Measurements from ENCODE around the gene RNF146. TPM values are rescaled to one million over a fixed set of nuclear protein-coding genes. Genes with fewer than 3 reads are reported as not detected.
"Not testable (repeated sequence)": the region's sequence is repeated elsewhere in the genome, so short reads cannot be mapped to it uniquely, and the experiment has no call there.

RNF146 gene
- total and polyA plus RNA-seq, 2 donors, result 45.8 to 70.1 TPM

GRCh38 chr6:127298475-127298874 is 31.8 kb downstream of the RNF146 start:
- Histone ChIP-seq H3K4me3 (ENCODE audit: low read depth, low read length) (no peak overlapping the region), H3K4me1 (ENCODE audit: insufficient read depth) (no peaks in the 10 kb centered on the region), H3K27ac (ENCODE audit: low read depth) (no peak overlapping the region), H3K36me3 (ENCODE audit: insufficient read depth) (no peaks in the 10 kb centered on the region)
- no peak for DNase-seq (ENCODE audit: extremely low spot score)
- WGBS, result 98% methylated on average over 2 of the region's 2 CpGs

GRCh38 chr6:127299522-127300240 is 33.0 kb downstream of the RNF146 start:
- WGBS, result 85% methylated on average over 4 of the region's 4 CpGs
- no peak overlapping the region for H3K4me3 ChIP-seq (ENCODE audit: low read depth, low read length)
- H3K36me3 ChIP-seq (ENCODE audit: insufficient read depth), result no peaks in the 10 kb centered on the region
- H3K27ac ChIP-seq (ENCODE audit: low read depth), result no peak overlapping the region
- no peak for DNase-seq (ENCODE audit: extremely low spot score)
- no peaks in the 10 kb centered on the region for H3K4me1 ChIP-seq (ENCODE audit: insufficient read depth)

GRCh38 chr6:127300411-127300810 is 33.7 kb downstream of the RNF146 start:
- Histone ChIP-seq H3K4me3 (ENCODE audit: low read depth, low read length) (no peak overlapping the region), H3K27ac (ENCODE audit: low read depth) (no peak overlapping the region), H3K36me3 (ENCODE audit: insufficient read depth) (no peaks in the 10 kb centered on the region), H3K4me1 (ENCODE audit: insufficient read depth) (no peaks in the 10 kb centered on the region)
- no peak for DNase-seq (ENCODE audit: extremely low spot score)

GRCh38 chr6:127301199-127301700 is 34.6 kb downstream of the RNF146 start:
- H3K36me3 ChIP-seq (ENCODE audit: insufficient read depth), result no peaks in the 10 kb centered on the region
- no peak overlapping the region for H3K27ac ChIP-seq (ENCODE audit: low read depth)
- WGBS, result 50% methylated on average over 6 of the region's 6 CpGs
- no peak overlapping the region for H3K4me3 ChIP-seq (ENCODE audit: low read depth, low read length)
- no peaks in the 10 kb centered on the region for H3K4me1 ChIP-seq (ENCODE audit: insufficient read depth)
- no peak for DNase-seq (ENCODE audit: extremely low spot score)

- no peak for DNase-seq (ENCODE audit: extremely low spot score)
- H3K27ac ChIP-seq (ENCODE audit: low read depth), result no peak overlapping the region
- 49% methylated on average over 6 of the region's 6 CpGs for WGBS
- no peaks in the 10 kb centered on the region for H3K4me1 ChIP-seq (ENCODE audit: insufficient read depth)
- no peaks in the 10 kb centered on the region for H3K36me3 ChIP-seq (ENCODE audit: insufficient read depth)
- no peak overlapping the region for H3K4me3 ChIP-seq (ENCODE audit: low read depth, low read length)
These were observed 36.3 kb downstream of the RNF146 start for GRCh38 chr6:127302728-127303660.

- Histone ChIP-seq H3K4me1 (ENCODE audit: insufficient read depth) (no peaks in the 10 kb centered on the region), H3K27ac (ENCODE audit: low read depth) (no peak overlapping the region), H3K4me3 (ENCODE audit: low read depth, low read length) (no peak overlapping the region), H3K36me3 (ENCODE audit: insufficient read depth) (no peaks in the 10 kb centered on the region)
- DNase-seq (ENCODE audit: extremely low spot score), result no peak
- 92% methylated on average over 3 of the region's 3 CpGs for WGBS
These were observed 37.3 kb downstream of the RNF146 start for GRCh38 chr6:127303917-127304316.

GRCh38 chr6:127305741-127306140 is 39.1 kb downstream of the RNF146 start:
- H3K36me3 ChIP-seq (ENCODE audit: insufficient read depth), result no peaks in the 10 kb centered on the region

GRCh38 chr6:127317388-127318128 is 50.9 kb downstream of the RNF146 start:
- DNase-seq (ENCODE audit: extremely low spot score), result no peak
- Histone ChIP-seq H3K4me3 (ENCODE audit: low read depth, low read length) (no peak overlapping the region), H3K4me1 (ENCODE audit: insufficient read depth) (no peaks in the 10 kb centered on the region), H3K36me3 (ENCODE audit: insufficient read depth) (peaks cover 3% of the 10 kb centered on the region), H3K27ac (ENCODE audit: low read depth) (no peak overlapping the region)
- WGBS, result 66% methylated on average over 6 of the region's 6 CpGs

More at GRCh38 chr6:127305741-127306140, 39.1 kb downstream of the RNF146 start:
- H3K4me3 ChIP-seq (ENCODE audit: low read depth, low read length), result no peak overlapping the region
- no peak for DNase-seq (ENCODE audit: extremely low spot score)
- 100% methylated on average over 1 of the region's 1 CpG for WGBS
- H3K4me1 ChIP-seq (ENCODE audit: insufficient read depth), result no peaks in the 10 kb centered on the region
- H3K27ac ChIP-seq (ENCODE audit: low read depth), result no peak overlapping the region

GRCh38 chr6:127319686-127320085 is 53.0 kb downstream of the RNF146 start:
- 92% methylated on average over 1 of the region's 1 CpG for whole genome bisulfite sequencing
- Histone ChIP-seq H3K36me3 (ENCODE audit: insufficient read depth) (no peaks in the 10 kb centered on the region), H3K27ac (ENCODE audit: low read depth) (no peak overlapping the region), H3K4me3 (ENCODE audit: low read depth, low read length) (no peak overlapping the region), H3K4me1 (ENCODE audit: insufficient read depth) (no peaks in the 10 kb centered on the region)
- DNase-seq (ENCODE audit: extremely low spot score), result no peak

GRCh38 chr6:127328043-127328609 is 61.5 kb downstream of the RNF146 start:
- H3K4me3 ChIP-seq (ENCODE audit: low read depth, low read length), result no peak overlapping the region
- no peak overlapping the region for H3K27ac ChIP-seq (ENCODE audit: low read depth)
- no peaks in the 10 kb centered on the region for H3K4me1 ChIP-seq (ENCODE audit: insufficient read depth)
- H3K36me3 ChIP-seq (ENCODE audit: insufficient read depth), result peaks cover 1% of the 10 kb centered on the region
- no peak for DNase-seq (ENCODE audit: extremely low spot score)

GRCh38 chr6:127331256-127331655 is 64.6 kb downstream of the RNF146 start:
- H3K27ac ChIP-seq (ENCODE audit: low read depth); H3K4me3 ChIP-seq (ENCODE audit: low read depth, low read length); DNase-seq (ENCODE audit: extremely low spot score); H3K36me3 ChIP-seq (ENCODE audit: insufficient read depth); H3K4me1 ChIP-seq (ENCODE audit: insufficient read depth): not testable (repeated sequence)
- WGBS, result 72% methylated on average over 3 of the region's 3 CpGs

- Histone ChIP-seq H3K4me1 (ENCODE audit: insufficient read depth) (no peaks in the 10 kb centered on the region), H3K36me3 (ENCODE audit: insufficient read depth) (no peaks in the 10 kb centered on the region), H3K4me3 (ENCODE audit: low read depth, low read length) (no peak overlapping the region), H3K27ac (ENCODE audit: low read depth) (no peak overlapping the region)
- no peak for DNase-seq (ENCODE audit: extremely low spot score)
- 69% methylated on average over 4 of the region's 4 CpGs for WGBS
These were observed 65.8 kb downstream of the RNF146 start for GRCh38 chr6:127332383-127332961.
